SIG-M5 treated with dmso at 0.1 percent for 504 hours (cell line): ENCODE data around the gene NIM1K.
"Not testable (repeated sequence)": the region's sequence is repeated elsewhere in the genome, so short reads cannot be mapped to it uniquely, and the experiment has no call there.

Source experiments
- DNase-seq: peaks from one replicate; lab custom pipeline; 2025; ENCODE audit not compliant: unreplicated experiment; lab: John Stamatoyannopoulos, UW

Gene NIM1K

GRCh38 chr5:43275391-43275790 is 83.4 kb downstream of the NIM1K start:
- DNase-seq: no peak

- DNase-seq: no peak
These were observed 87.7 kb downstream of the NIM1K start for GRCh38 chr5:43279548-43280274.

GRCh38 chr5:43281840-43282658 is 90.0 kb downstream of the NIM1K start:
- no peak for DNase-seq

GRCh38 chr5:43286623-43287022 is 94.6 kb downstream of the NIM1K start:
- DNase-seq: no peak

- DNase-seq: no peak
These were observed 95.5 kb downstream of the NIM1K start for GRCh38 chr5:43287493-43287892.

GRCh38 chr5:43288269-43288831 is 96.3 kb downstream of the NIM1K start:
- DNase-seq: no peak

- DNase-seq: no peak
These were observed 98.7 kb downstream of the NIM1K start for GRCh38 chr5:43290726-43291125.

- no peak for DNase-seq
These were observed 102.2 kb downstream of the NIM1K start for GRCh38 chr5:43294226-43294625.

- no peak for DNase-seq
These were observed 103.2 kb downstream of the NIM1K start for GRCh38 chr5:43295202-43295601.

GRCh38 chr5:43296835-43297234 is 104.8 kb downstream of the NIM1K start:
- DNase-seq: no peak

GRCh38 chr5:43298443-43298842 is 106.4 kb downstream of the NIM1K start:
- no peak for DNase-seq

GRCh38 chr5:43300112-43300511 is 108.1 kb downstream of the NIM1K start:
- DNase-seq: no peak

GRCh38 chr5:43301653-43302091 is 109.6 kb downstream of the NIM1K start:
- no peak for DNase-seq

GRCh38 chr5:43302481-43302880 is 110.5 kb downstream of the NIM1K start:
- no peak for DNase-seq

- no peak for DNase-seq
These were observed 111.2 kb downstream of the NIM1K start for GRCh38 chr5:43303242-43303641.

GRCh38 chr5:43304525-43304924 is 112.5 kb downstream of the NIM1K start:
- no peak for DNase-seq

- DNase-seq: peak; percentile 78
These were observed 114.0 kb downstream of the NIM1K start for GRCh38 chr5:43305948-43306565.

- DNase-seq: not testable (repeated sequence)
These were observed 114.9 kb downstream of the NIM1K start for GRCh38 chr5:43306954-43307353.

- no peak for DNase-seq
These were observed 117.1 kb downstream of the NIM1K start for GRCh38 chr5:43309122-43309521.

- no peak for DNase-seq
These were observed 117.6 kb downstream of the NIM1K start for GRCh38 chr5:43309637-43310036.

- no peak for DNase-seq
These were observed 120.1 kb downstream of the NIM1K start for GRCh38 chr5:43312076-43312661.
